A549 (cell line): Measurements from ENCODE around the gene SHC4. TPM values are rescaled to one million over a fixed set of nuclear protein-coding genes. Genes with fewer than 3 reads are reported as not detected.

Source experiments
- ATAC-seq, 2 experiments: fragments of 200-7000 bp in 1 of 2; fragments of >200 bp in 1 of 2; cut with Nextera tagmentation in 1 of 2; cut with Tn5 transposase in 1 of 2; 3 replicates each; pipeline versions ENCODE4 v1.8.0 to v1.9.1; 2018 to 2020; ENCODE audit warnings: mild to moderate bottlenecking in 1 of 2, moderate library complexity in 1 of 2
- CTCF ChIA-PET: fragments of 300-600 bp; sonication (Branson Sonifier 250); formaldehyde crosslinking; extraction: SDS; loops from one replicate; lab custom pipeline; 2021; ENCODE audit warnings: antibody characterized with exemption, inconsistent platforms; lab: Yijun Ruan, JAX
- POLR2A ChIA-PET: fragments of 350-600 bp; formaldehyde crosslinking; extraction: SDS; loops from one replicate; lab custom pipeline; 2021; ENCODE audit warnings: antibody characterized with exemption, inconsistent platforms; lab: Yijun Ruan, JAX
- DNase-seq, 2 experiments: peaks; one replicate each; pipeline versions ENCODE4 v3.0.0 to v3.0.0-alpha.2; 2011 to 2016; ENCODE audit warnings: low read depth in 1 of 2, low spot score in 1 of 2
- FAIRE-seq: peaks from 2 replicates; lab custom pipeline; 2011; peaks lifted over from hg19 to GRCh38; lab: Jason Lieb, UNC
- H3K27ac ChIP-seq, 2 experiments: fragments of >200 bp; sonication (Bioruptor Twin); formaldehyde crosslinking; 3 replicates each; pipeline ENCODE4 v1.5.1; 2016 to 2017
- H3K4me1 ChIP-seq: fragments of >200 bp; sonication (Bioruptor Twin); formaldehyde crosslinking; 3 replicates; pipeline ENCODE4 v1.6.1; 2016
- H3K4me2 ChIP-seq: fragments of >200 bp; sonication (Bioruptor Twin); formaldehyde crosslinking; 3 replicates; pipeline ENCODE4 v1.6.1; 2016
- H3K4me3 ChIP-seq: fragments of >200 bp; sonication (Bioruptor Twin); formaldehyde crosslinking; 3 replicates; pipeline ENCODE4 v1.5.1; 2016
- H3K9me3 ChIP-seq: fragments of >200 bp; sonication (Bioruptor Twin); formaldehyde crosslinking; 3 replicates; pipeline ENCODE4 v1.6.1; 2016
- ATOH8 ChIP-seq: fragments of 250-450 bp; sonication (Bioruptor Pico); IDR thresholded peaks from 2 replicates; pipeline ENCODE4 v1.5.0; 2020; ENCODE audit warnings: low read depth, mild to moderate bottlenecking, moderate library complexity
- BCL3 ChIP-seq: fragments of >200 bp; sonication (Bioruptor Twin); formaldehyde crosslinking; IDR thresholded peaks from 3 replicates; pipeline ENCODE4 v1.6.1; 2016
- EHF ChIP-seq: fragments of 250-450 bp; sonication (Bioruptor Pico); IDR thresholded peaks from 2 replicates; pipeline ENCODE4 v1.5.0; 2020; ENCODE audit warnings: mild to moderate bottlenecking
- EHMT2 ChIP-seq: fragments of 200-600 bp; sonication (generic); IDR thresholded peaks from 2 replicates; pipeline ENCODE4 v1.6.1; 2016; ENCODE audit warnings: antibody characterized with exemption, low read depth, mild to moderate bottlenecking, moderate library complexity
- ELK1 ChIP-seq: fragments of 150-350 bp; IDR thresholded peaks from 2 replicates; pipeline ENCODE4 v1.6.1; 2014; ENCODE audit warnings: low read depth, mild to moderate bottlenecking, low read length
- EP300 ChIP-seq, 2 experiments: fragments of >200 bp; sonication (Bioruptor Twin); formaldehyde crosslinking; IDR thresholded peaks; 2 replicates in 1 of 2; 3 replicates in 1 of 2; pipeline ENCODE4 v1.6.1; 2016 to 2017
- FOSB ChIP-seq: fragments of 250-450 bp; sonication (Bioruptor Pico); IDR thresholded peaks from 2 replicates; pipeline ENCODE4 v1.5.0; 2020; ENCODE audit warnings: mild to moderate bottlenecking, moderate library complexity
- KDM5A ChIP-seq: fragments of 200-600 bp; sonication (generic); IDR thresholded peaks from 2 replicates; pipeline ENCODE4 v1.6.1; 2016; ENCODE audit warnings: antibody characterized with exemption, mild to moderate bottlenecking
- MAX ChIP-seq: IDR thresholded peaks from 2 replicates; pipeline ENCODE4 v1.6.1; 2012
- MAZ ChIP-seq: fragments of 150-350 bp; IDR thresholded peaks from 2 replicates; pipeline ENCODE4 v1.6.1; 2014; ENCODE audit warnings: antibody characterized with exemption, low read depth, low read length, borderline replicate concordance
- MYC ChIP-seq: IDR thresholded peaks from 2 replicates; pipeline ENCODE4 v1.6.1; 2012; ENCODE audit warnings: mild to moderate bottlenecking, inconsistent platforms, low read length, improper control_type of control experiment, borderline replicate concordance
- PBX3 ChIP-seq: IDR thresholded peaks from 2 replicates; pipeline ENCODE4 v1.6.1; 2012
- RARB ChIP-seq: fragments of 250-450 bp; sonication (Bioruptor Pico); IDR thresholded peaks from 2 replicates; pipeline ENCODE4 v1.8.0; 2021; ENCODE audit warnings: mild to moderate bottlenecking, moderate library complexity
- SREBF2 ChIP-seq: fragments of 450-650 bp; IDR thresholded peaks from 2 replicates; pipeline ENCODE4 v1.6.1; 2014; ENCODE audit warnings: mild to moderate bottlenecking, moderate library complexity
- USF2 ChIP-seq: fragments of 450-650 bp; IDR thresholded peaks from 2 replicates; pipeline ENCODE4 v1.6.1; 2014; ENCODE audit warnings: antibody characterized with exemption
- ZC3H11A ChIP-seq: fragments of 450-650 bp; IDR thresholded peaks from 2 replicates; pipeline ENCODE4 v1.6.1; 2014; ENCODE audit warnings: antibody characterized with exemption, mild to moderate bottlenecking
- ZNF302 ChIP-seq: fragments of 250-450 bp; sonication (Bioruptor Pico); IDR thresholded peaks from 2 replicates; pipeline ENCODE4 v1.9.0; 2021; ENCODE audit warnings: inconsistent platforms, mild to moderate bottlenecking, moderate library complexity
- WGBS: methylation state at CpG from one replicate; pipeline ENCODE4 v1.1.6; 2017; ENCODE audit errors: missing lambda C conversion rate; 5-methylcytosine and 5-hydroxymethylcytosine counted together
- polyA plus RNA-seq, 4 experiments: library from polyadenylated mRNA; depleted of rRNA in 3 of 4; stranded (reverse); fragments of >200 nt; fragmentation: RNase III in 1 of 4; extraction: RNeasy Plus Mini Kit Qiagen cat#74134 plus additional on column Dnase treatment in 1 of 4; gene quantifications; 2 replicates in 3 of 4; 3 replicates in 1 of 4; pipeline ENCODE4 v1.2.3, GENCODE V29; 2011 to 2017

The SHC4 gene
- polyA plus RNA-seq, 2 of the 4 experiments (the other 2 are of a cell fraction), result 0.08 to 0.16 TPM

- H3K4me1 ChIP-seq, result peaks cover 20% of the 10 kb centered on the region
- 76% methylated on average over 2 of the region's 2 CpGs for WGBS
- DNase-seq (no peak), FAIRE-seq (no peak), ATAC-seq (no peak)
- no peak overlapping the region for H3K4me2 ChIP-seq
- no peak overlapping the region for H3K4me3 ChIP-seq
- H3K27ac ChIP-seq, result no peak overlapping the region
- ChIA-PET CTCF (interaction anchor here (1.4 kb wide), 1 partner anchor 76 kb away, joined by 3 read pairs; no protein-coding TSS in a partner anchor), POLR2A (no interaction called here)
- TF ChIP-seq USF2 (no peak), KDM5A (no peak), MAX (no peak), RARB (CRISPR knock-in tag) (no peak), EHF (CRISPR knock-in tag) (no peak), EP300 (IDR thresholded peaks at IDR 0.05) (no peak), MYC (no peak), ELK1 (no peak), EHMT2 (no peak), SREBF2 (no peak)
- H3K9me3 ChIP-seq, result no peaks in the 10 kb centered on the region
These were observed 25.8 kb downstream of the SHC4 start for GRCh38 chr15:48937886-48938285.

- ATAC-seq (no peak), DNase-seq (no peak), FAIRE-seq (no peak)
- Histone ChIP-seq H3K4me3 (no peak overlapping the region), H3K9me3 (no peaks in the 10 kb centered on the region), H3K4me1 (peaks cover 20% of the 10 kb centered on the region), H3K4me2 (no peak overlapping the region), H3K27ac (no peak overlapping the region)
- 62% methylated on average over 1 of the region's 1 CpG for WGBS
- ChIA-PET POLR2A (no interaction called here), CTCF (interaction anchor here (1.2 kb wide), 1 partner anchor 11 kb away, joined by 5 read pairs; no protein-coding TSS in a partner anchor)
- TF ChIP-seq ATOH8 (no peak), BCL3 (no peak), FOSB (CRISPR knock-in tag) (no peak), ZNF302 (CRISPR knock-in tag) (no peak), ZC3H11A (no peak), MAZ (no peak), ELK1 (no peak), PBX3 (no peak)
These were observed 27.1 kb downstream of the SHC4 start for GRCh38 chr15:48936666-48937065.
